NCI-H510A treated with DMSO at 0.1 percent for 48 hours (cell line): ENCODE measurements around the gene RNF121.
A peak's percentile ranks its signal among the peaks of the same experiment; 100 is the strongest.

Source experiments
- DNase-seq: peaks from one replicate; lab custom pipeline; 2025; lab: John Stamatoyannopoulos, UW

RNF121 gene

DNA sequence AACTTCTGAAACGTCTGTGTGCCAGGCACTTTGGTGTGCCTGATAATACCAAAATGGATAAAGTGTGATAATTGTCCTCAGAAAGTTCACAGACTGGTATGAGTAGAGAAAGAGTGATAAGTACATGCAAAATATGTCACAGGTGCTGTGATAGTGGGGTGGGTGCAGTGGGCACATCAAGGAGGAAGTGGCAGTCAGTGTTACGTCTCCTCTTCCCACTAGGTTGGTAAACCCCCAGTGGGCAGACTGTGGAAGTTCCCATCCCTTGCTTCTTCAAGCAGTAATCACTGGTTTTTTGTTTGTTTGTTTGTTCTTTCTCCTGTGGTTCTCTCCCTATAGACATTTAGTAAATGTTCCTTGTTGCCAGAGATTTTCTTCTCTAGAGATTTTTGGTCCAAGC lies 5.4 kb downstream of the RNF121 start:
- DNase-seq = no peak

DNA sequence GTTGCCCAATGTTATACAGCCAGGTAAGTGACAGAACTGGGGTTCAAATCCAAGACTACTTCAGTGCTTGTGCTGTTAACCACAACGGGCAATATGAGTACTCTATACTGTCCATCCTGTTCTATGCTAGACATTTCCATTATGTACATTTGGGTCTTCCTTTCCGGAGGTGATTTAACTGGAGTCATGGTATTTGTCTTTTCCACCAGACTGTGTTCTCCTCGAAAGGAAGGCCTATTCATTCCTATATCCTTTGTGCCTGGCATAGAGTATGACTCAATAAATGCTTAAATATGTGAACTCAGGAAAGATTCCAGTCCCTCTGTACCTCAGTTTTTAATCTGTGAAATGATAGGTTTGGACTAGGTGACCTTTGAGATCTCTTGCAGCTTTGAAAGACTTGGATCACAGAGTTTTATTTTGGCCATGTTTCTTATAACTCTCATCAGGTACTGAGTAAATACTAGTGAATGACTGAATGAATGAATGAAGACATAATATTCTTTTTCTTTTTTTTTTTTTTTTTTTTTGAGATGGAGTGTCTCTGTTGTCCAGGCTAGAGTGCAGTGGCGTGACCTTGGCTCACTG lies 6.6 kb downstream of the RNF121 start:
- DNase-seq = no peak

DNA sequence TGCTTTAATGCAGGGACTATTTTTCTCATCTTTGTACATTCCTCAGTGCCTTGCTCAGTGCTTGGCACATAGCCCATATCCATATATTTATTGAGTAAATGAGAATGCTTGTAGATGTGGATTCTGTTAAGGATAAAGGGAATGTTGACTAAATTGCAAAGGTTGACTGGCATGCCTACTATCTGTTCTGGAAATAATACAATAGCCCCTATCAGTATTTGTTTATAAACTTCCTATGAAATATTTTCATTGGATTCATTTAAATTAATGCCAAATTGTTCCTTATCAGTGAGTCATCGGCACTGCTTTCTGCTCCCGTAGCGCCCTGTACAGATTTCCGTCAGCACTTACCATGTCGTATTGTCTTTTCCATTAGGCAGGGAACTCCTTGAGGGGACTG lies 8.0 kb downstream of the RNF121 start:
- DNase-seq = no peak

DNA sequence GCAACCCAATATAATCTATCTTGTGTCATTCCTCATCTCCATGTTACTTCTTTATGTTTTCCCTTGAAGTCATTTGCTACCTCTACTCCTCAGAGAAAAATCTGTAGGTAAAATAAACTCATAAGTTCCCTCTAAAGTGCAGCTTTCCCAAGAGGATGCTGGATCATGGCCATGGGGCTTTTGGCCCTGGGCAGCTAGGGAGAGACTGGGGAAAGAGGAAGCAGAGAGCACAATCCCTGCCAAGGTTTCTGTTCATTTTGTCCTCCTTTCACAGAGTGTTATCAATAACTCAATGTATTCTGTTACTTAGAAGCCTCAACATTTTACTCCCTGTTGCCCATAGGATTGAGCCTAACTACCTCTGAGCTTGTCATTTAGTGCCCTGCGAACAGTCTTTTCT lies 9.0 kb downstream of the RNF121 start:
- DNase-seq = no peak

DNA sequence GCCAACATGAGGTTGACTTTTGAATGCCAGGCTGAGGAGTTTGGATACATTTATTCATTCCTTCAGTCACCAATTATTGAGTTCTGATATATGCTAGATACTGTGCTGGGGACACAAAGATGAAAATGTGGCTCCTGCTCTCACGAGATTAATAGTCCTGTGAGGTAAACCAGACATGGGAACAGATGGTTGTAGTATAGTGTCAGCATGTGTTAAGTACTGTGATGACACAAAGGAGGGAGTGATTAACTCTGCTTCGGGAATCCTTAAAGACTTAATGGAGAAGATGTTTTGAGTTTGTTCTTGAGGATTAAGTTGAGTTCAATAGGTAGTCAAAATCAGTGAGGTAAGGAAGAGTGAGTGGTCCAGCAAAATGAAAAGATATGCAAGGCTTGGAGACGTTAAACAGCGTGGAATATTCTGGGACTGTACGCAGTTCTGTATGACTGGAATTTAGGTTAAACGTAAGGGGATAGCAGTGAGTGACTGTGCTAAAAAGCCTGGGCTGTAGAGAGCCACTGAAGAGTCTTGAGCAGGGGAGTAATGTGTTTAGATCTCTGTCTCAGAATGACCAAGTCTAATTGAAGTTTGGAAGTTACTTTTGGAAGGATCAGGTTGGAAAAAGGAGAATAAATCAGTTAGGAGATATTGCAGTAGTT lies 11.8 kb downstream of the RNF121 start:
- no peak for DNase-seq

DNA sequence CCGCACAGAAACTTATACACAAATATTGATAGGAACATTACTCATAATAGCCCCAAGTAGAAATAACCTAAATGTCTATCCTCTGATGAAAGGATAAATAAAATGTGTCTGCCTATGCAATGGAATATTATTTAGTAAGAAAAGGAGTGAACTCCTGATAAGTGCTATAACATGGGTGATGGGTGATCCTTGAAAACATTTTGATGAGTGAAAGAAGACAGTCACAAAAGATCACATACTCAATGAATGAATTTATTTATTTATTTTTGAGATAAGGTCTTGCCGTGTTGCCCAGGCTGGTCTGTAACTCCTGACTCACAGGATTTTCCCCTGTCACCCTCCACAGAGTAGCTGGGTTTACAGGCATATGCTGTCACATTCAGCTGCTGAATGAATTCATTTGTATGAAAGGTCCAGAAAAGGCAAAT lies 17.3 kb downstream of the RNF121 start:
- DNase-seq = no peak

DNA sequence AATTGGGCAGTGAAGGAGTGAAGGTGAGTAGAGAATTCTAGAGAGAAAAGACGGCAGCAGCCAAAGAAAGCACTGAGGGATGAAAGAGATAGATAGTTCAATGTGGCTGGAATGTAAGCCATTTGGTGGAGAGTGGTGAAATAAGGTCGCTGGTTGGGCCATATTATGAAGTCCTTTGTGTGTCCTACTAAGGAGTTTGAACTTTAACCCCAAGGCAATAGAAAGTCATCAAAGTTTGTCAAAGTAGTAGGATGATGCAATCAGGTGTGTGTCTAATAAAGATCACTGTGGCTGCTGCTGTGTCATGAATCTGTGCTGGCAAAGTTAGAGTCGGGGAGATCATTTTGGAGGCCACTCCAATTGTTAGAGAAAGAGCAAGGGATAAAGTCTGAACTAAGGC lies 18.7 kb downstream of the RNF121 start:
- no peak for DNase-seq

DNA sequence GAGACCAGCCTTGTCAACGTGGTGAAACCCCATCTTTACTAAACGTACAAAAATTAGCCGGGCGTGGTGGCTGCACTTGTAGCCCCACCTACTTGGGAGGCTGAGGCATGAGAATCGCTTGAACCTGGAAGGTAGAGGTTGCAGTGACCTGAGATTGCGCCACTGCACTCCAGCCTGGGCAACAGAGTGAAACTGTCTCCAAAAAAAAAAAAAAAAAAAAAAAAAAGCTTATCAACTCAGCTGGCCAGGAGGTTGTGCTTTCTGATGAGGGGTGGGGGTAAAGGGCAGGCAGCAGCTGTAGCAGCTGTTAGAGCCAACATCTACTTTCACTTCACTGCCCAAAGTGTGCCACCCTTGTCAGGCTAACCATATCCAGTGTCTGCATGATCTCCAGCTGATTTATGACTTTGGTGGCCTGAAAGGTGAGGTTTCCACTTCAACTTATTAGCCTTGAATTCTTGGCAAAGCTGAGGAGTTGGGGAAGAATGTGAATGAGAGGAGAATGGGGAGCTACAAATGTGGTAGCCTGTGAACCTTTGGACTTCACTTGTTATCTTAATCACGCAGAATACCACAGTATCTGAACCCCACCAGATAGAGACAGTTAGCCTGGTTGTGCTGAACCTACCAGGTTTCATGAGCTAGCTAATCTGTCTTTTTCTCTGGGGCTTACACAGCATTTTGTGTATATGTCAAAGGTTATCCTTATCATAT lies 19.6 kb downstream of the RNF121 start:
- no peak for DNase-seq

DNA sequence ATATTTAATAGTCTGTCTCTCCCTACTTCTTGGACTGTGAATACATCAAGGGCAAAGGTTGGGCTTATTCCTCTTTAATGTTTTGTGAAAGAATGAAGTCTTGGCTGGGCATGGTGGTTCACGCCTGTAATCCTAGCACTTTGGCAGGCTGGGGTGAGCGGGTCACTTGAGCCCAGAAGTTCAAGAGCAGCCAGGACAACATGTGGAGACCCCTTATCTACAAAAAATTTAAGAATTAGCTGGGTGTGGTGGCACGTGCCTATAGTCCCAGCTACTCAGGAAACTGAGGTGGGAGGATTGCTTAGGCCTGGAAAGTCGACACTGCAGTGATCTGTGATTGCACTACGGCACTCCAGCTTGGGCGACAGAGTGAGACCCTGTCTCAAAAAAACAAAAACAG lies 20.2 kb downstream of the RNF121 start:
- no peak for DNase-seq

DNA sequence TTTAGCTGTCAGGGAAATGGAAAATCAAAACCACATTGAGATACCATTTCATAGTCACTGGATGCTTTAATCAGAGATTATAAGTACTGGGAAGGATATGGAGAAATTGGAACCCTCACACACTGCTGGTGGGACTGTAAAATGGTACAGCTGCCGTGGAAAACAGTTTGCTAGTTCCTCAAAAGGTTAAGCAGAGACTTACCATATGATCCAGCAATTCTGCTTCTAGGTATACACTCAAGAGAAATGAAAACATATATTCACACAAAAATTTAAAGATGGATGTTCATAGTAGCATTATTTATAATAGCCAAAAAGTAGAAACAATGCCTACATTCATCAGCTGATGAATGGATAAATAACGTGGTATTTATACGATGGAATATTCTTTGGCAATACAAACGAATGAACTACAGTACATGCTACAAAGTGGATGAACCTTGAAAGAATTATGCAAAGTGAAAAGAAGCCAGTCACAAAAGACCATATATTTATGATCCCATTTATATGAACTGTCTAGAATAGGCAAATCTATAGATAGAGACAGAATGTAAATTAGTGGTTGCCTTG lies 23.0 kb downstream of the RNF121 start:
- DNase-seq = no peak

DNA sequence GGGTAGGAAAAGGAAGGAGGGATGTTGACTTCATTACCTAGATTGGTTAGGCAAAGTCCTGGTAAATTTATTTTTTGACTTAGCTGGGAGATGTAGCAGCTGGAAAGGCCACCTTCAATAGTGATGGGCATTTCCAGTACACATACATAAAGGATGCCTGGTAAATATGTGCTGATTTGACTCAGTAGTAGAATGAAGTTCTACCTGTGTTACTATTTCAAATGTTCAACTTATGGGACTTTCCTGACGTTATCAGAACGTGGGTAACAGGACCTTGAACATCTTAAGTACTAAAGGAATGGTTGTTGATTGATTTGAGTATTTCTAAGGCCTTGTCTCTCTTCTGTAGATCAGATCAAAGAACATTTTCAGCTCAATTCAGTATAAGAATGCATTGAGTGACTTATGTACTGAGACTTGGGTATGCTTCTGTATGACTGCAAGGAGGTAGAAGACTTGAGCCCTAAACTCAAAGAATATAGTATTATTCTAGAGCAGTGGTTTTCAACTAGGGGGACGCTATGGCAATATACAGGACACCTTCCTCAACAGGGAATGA lies 27.1 kb downstream of the RNF121 start:
- no peak for DNase-seq

DNA sequence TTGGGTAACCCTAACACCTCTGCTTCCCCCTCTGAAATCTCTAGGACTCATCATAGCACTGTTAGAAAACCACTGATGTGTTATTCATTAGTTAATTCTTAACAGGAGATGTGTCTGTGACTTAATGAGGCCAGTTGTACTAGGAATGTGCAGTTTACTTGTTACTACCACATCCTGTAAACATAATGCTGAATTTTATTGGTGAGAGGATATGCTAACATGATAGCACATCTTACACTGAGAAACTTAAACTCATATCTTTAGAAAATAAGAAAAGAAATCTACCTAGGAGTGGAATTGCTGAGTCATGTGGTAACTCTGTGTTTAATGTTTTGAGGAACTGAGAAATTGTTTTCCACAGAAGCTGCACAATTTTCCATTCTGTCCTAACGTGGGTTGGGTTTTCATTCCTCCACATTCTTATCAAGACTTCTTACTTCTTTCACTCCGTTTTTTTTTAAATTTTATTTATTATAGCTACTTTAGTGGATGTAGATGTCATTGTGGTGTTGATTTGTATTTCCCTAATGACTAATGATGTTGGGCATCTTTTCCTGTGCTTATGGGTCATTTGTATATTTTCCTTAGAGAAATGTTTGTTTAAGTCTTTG lies 33.7 kb downstream of the RNF121 start:
- DNase-seq = no peak

DNA sequence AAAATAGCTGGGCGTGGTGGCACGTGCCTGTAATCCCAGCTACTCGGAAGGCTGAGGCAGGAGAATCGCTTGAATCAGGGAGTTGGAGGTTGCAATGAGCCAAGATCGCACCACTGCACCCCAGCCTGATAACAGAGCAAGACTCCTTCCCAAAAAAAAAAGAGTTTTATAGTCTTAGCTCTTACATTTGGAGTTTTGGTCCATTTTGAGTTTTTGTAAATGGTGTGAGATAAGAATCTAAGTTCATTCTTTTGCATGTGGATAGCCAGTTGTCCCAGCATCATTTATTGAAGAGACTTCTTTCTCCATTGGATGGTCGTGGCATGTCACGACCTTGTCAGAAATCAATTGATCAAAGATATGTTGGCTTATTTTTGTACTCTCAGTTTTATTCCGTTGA lies 34.6 kb downstream of the RNF121 start:
- DNase-seq = no peak

DNA sequence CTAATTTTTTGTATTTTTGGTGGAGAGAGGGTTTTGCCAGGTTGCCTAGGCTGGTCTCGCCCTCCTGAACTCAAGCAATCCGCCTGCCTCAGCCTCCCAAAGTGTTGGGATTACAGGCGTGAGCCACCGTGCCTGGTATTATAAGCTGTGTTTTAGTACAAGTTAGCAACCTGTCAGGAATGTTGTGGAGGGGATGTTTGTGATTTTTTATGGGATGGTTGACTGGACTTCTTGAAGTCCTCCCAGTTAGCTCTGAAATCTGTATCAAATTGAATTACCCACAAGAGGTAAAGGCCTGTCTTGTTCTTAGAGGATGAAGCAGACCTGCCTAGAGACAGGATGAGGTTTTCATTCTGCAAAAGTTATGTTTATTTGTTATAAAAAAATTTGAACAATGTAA lies 35.8 kb downstream of the RNF121 start:
- DNase-seq = no peak

DNA sequence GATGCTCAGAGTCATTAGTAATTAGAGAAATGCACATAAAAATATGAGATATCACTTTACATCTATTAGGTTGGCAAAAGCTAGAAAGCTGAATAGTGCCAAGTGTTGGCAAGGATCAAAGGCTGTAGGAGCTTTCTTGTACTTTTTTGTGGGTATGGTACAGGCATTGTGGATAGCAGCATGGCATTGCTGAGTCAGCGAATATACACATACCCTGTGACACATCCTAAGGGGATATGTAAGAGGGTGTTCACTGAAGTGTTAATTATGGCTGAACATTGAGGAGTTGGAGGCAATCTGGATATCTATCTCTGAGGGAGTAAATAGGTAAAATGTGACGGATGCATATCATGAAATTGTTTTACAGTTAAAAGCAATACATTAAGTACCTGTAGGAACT lies 42.8 kb downstream of the RNF121 start:
- no peak for DNase-seq

DNA sequence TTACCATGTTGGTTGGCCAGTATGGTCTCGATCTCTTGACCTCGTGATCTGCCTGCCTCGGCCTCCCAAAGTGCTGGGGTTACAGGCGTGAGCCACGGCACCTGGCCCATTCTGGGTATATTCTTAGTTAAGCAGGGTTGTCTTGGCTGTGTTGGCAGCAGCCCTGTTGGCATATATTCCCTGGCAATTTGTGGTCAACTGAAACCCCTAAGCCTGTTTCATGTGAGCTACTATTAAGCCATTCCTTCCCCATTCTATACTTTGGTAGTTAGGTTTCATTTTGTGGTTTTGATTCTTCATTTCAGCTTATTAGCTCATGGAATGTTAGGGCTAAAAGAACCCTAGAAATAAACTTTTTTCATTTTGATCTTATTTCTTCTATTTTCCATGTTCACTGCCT lies 47.7 kb downstream of the RNF121 start:
- no peak for DNase-seq

DNA sequence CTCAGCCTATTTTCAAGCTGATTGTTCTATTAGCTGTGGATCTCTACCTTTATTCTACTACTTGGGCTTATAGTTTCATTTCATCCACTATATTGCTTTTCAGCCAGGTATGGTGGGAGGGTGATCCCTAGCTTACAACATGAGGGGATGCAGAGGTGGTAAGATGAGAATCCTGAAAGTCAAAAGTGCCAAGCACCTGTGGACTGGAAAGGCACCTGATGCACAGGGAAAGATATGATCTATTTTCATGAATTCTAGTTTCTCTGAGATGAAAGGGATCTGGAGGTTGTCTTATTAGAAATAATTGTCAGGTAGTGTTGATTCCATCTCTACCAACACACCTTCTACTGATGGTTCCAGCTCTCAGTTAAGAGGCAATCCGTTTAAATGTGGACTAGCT lies 48.2 kb downstream of the RNF121 start:
- no peak for DNase-seq

DNA sequence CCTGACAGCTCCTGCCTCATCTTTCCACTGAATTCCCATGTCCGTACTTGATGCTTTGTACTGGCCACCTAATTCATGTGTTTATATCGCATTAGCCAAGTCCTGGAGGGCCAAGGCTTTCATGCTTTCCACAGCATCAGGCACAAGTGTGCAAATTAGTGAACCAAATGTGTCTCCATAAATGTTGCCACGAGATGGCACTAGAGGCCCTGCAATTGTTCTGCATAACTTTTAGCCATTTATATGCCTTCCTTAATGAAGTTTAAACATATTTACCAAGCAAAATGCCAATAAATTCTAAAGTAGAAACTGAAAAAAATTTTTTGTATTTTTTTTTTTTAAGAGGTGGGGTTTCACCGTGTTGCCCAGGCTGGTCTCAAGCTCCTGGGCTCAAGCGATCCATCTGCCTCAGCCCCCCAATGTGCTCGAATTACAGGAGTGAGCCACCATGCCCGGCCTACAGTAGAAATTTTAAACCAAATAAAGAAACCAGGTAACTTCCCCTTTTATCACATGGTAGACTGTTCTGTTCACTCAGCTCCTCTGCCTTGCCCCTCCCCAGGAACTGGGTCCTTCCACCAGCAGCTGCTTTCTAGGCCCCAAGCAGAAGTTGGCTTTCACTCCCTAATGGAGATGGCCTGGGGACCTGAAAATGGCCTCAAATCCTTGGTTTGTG lies 49.0 kb downstream of the RNF121 start:
- DNase-seq = peak; percentile 44

DNA sequence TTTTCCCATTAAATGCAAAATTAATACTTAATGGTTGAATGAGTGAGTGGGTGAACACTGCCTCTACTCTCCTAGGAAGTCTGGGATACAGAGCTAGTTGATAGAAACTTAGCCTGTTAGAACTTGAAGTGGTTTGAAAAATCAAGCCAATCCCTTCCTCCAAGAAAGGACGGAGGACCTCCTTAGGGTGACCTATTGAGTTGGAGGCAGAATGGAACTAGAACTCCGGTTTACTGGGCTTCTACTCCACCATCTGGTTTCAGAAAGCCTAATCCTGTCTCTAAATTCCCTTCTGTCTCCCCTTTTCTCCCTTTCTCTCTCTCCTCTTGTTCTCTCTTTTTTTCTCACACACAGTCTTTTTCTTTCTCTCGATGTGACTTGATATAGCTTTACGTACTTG lies 50.2 kb downstream of the RNF121 start:
- no peak for DNase-seq

DNA sequence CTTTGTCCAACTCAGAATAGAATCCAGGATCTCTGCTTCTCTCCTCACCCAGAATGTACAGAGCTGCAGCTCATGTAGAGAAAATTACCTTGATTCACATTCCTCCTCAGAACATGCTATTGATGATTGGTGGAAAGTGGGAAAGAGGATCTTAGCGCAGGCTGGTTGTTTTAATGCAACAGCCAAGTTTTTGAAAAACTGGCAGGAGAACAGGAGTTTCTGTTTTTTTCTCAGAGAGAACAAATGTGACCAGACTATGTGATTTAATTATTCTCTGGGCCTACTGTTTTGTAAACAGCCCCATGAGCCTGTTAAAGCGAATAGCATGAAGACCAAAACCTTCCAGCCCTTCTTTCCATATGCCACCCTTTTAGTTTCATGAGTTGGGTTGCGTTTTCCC lies 50.8 kb downstream of the RNF121 start:
- no peak for DNase-seq

DNA sequence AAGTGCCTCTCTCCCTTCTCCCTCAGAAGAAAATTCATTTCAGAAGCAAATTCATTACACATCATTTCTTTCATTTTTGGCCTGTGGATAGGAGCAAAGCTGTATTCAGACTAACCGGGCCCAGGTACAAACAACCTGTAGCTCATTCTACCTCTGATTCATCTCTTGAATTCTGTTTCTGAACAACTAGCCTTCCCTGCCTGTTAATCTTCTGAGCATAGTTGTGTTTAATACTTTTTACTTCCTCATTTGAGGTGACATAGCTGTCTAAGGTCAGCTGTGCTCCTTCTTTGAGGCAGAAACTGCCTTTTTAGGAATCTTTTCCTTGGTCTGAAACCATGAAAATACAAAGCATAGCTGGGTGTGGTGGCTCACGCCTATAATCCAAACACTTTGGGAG lies 57.3 kb downstream of the RNF121 start:
- DNase-seq = no peak

DNA sequence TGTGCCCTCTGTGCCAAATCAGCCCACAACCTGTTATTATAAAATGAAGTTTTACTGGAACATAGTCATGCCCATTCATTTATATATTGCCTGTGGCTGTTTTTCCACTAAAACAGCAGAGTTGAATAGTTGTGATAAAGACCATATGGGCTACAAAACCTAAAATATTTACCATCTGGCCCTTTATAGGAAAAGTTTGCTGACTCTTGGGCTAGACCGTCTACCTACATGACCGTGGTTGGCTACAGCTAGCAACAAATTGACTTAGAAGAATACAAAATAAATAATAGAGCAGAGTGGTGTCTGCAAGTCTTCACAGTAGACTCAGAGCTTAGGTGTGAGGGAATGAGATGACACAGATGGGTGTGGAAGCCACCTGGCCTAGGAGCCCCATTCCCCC lies 58.7 kb downstream of the RNF121 start:
- no peak for DNase-seq
